Hepatocyte (in vitro differentiated cells): ENCODE results near the gene CREG1.

Source experiments
- CTCF ChIP-seq: fragments of 200-600 bp; sonication (generic); IDR thresholded peaks from 2 replicates; pipeline ENCODE4 v1.5.1; 2016; ENCODE audit warnings: antibody characterized with exemption, mild to moderate bottlenecking; ENCODE audit not compliant: poor library complexity
- EZH2 ChIP-seq: fragments of 200-600 bp; sonication (generic); IDR thresholded peaks from 2 replicates; pipeline ENCODE4 v1.6.1; 2016; ENCODE audit warnings: antibody characterized with exemption, mild to moderate bottlenecking, borderline replicate concordance

- no peak for TF ChIP-seq CTCF
- TF ChIP-seq EZH2, result no peak
These were observed 12.0 kb downstream of the CREG1 start for GRCh38 chr1:167541610-167542009.
